ENCODE results near the gene LEMD2.
A peak's percentile ranks its signal among the peaks of the same experiment; 100 is the strongest.

The LEMD2 gene

GRCh38 chr6:33790910-33791309 lies 2.0 kb upstream of the LEMD2 start:
- H3K4me3 Mint-ChIP-seq: no peak overlapping the region
- H3K27me3 Mint-ChIP-seq: no peaks in the 10 kb centered on the region
- no peaks in the 10 kb centered on the region for H3K9me3 Mint-ChIP-seq
- peaks cover 31% of the 10 kb centered on the region for H3K4me1 Mint-ChIP-seq (ENCODE audit: low read depth)
- H3K27ac Mint-ChIP-seq: no peak overlapping the region
- peaks cover 5% of the 10 kb centered on the region for H3K36me3 Mint-ChIP-seq (ENCODE audit: low read depth)

GRCh38 chr6:33790379-33790778 lies 1.4 kb upstream of the LEMD2 start:
- no peak overlapping the region for H3K27ac Mint-ChIP-seq
- H3K9me3 Mint-ChIP-seq: no peaks in the 10 kb centered on the region
- no peaks in the 10 kb centered on the region for H3K27me3 Mint-ChIP-seq
- H3K4me1 Mint-ChIP-seq (ENCODE audit: low read depth): peaks cover 36% of the 10 kb centered on the region
- H3K4me3 Mint-ChIP-seq: peak overlapping the region; percentile 14
- H3K36me3 Mint-ChIP-seq (ENCODE audit: low read depth): peaks cover 8% of the 10 kb centered on the region

- Mint-ChIP-seq H3K4me3 (peak overlapping the region; percentile 84), H3K27me3 (no peaks in the 10 kb centered on the region), H3K27ac (peak overlapping the region; percentile 83)
Observed at GRCh38 chr6:33789550-33789895, 593 bp upstream of the LEMD2 start.

GRCh38 chr6:33787954-33788693 lies 806 bp downstream of the LEMD2 start:
- H3K27me3 Mint-ChIP-seq: no peaks in the 10 kb centered on the region
- H3K4me3 Mint-ChIP-seq: peak overlapping the region; percentile 96
- peaks cover 31% of the 10 kb centered on the region for H3K36me3 Mint-ChIP-seq (ENCODE audit: low read depth)
- peaks cover 51% of the 10 kb centered on the region for H3K4me1 Mint-ChIP-seq (ENCODE audit: low read depth)
- H3K27ac Mint-ChIP-seq: peak overlapping the region; percentile 98
- H3K9me3 Mint-ChIP-seq: no peaks in the 10 kb centered on the region

More at GRCh38 chr6:33789550-33789895, 593 bp upstream of the LEMD2 start:
- Mint-ChIP-seq H3K9me3 (no peaks in the 10 kb centered on the region), H3K4me1 (ENCODE audit: low read depth) (peaks cover 45% of the 10 kb centered on the region), H3K36me3 (ENCODE audit: low read depth) (peaks cover 17% of the 10 kb centered on the region)

GRCh38 chr6:33787346-33787953 lies 1.5 kb downstream of the LEMD2 start:
- Mint-ChIP-seq H3K36me3 (ENCODE audit: low read depth) (peaks cover 36% of the 10 kb centered on the region), H3K4me1 (ENCODE audit: low read depth) (peaks cover 51% of the 10 kb centered on the region), H3K27me3 (no peaks in the 10 kb centered on the region), H3K4me3 (peak overlapping the region; percentile 96), H3K9me3 (no peaks in the 10 kb centered on the region), H3K27ac (peak overlapping the region; percentile 98)

- Mint-ChIP-seq H3K4me1 (ENCODE audit: low read depth) (peaks cover 51% of the 10 kb centered on the region), H3K9me3 (no peaks in the 10 kb centered on the region), H3K27ac (peak overlapping the region; percentile 41), H3K27me3 (no peaks in the 10 kb centered on the region), H3K4me3 (peak overlapping the region; percentile 96), H3K36me3 (ENCODE audit: low read depth) (peaks cover 41% of the 10 kb centered on the region)
Observed at GRCh38 chr6:33786736-33787135, 2.2 kb downstream of the LEMD2 start.

- peak overlapping the region; percentile 38 for H3K27ac Mint-ChIP-seq
Observed at GRCh38 chr6:33785778-33786177, 3.2 kb downstream of the LEMD2 start.

GRCh38 chr6:33784787-33785186 lies 4.1 kb downstream of the LEMD2 start:
- Mint-ChIP-seq H3K4me1 (ENCODE audit: low read depth) (peaks cover 50% of the 10 kb centered on the region), H3K9me3 (no peaks in the 10 kb centered on the region), H3K4me3 (no peak overlapping the region), H3K27me3 (no peaks in the 10 kb centered on the region), H3K36me3 (ENCODE audit: low read depth) (peaks cover 56% of the 10 kb centered on the region), H3K27ac (peak overlapping the region; percentile 41)

More at GRCh38 chr6:33785778-33786177, 3.2 kb downstream of the LEMD2 start:
- Mint-ChIP-seq H3K27me3 (no peaks in the 10 kb centered on the region), H3K4me3 (peak overlapping the region; percentile 8), H3K36me3 (ENCODE audit: low read depth) (peaks cover 47% of the 10 kb centered on the region), H3K4me1 (ENCODE audit: low read depth) (peaks cover 51% of the 10 kb centered on the region), H3K9me3 (no peaks in the 10 kb centered on the region)

GRCh38 chr6:33783781-33784520 lies 5.0 kb downstream of the LEMD2 start:
- Mint-ChIP-seq H3K27ac (no peak overlapping the region), H3K4me1 (ENCODE audit: low read depth) (peaks cover 42% of the 10 kb centered on the region), H3K4me3 (no peak overlapping the region)

GRCh38 chr6:33782561-33782960 lies 6.4 kb downstream of the LEMD2 start:
- peaks cover 73% of the 10 kb centered on the region for H3K36me3 Mint-ChIP-seq (ENCODE audit: low read depth)
- no peak overlapping the region for H3K27ac Mint-ChIP-seq
- H3K4me1 Mint-ChIP-seq (ENCODE audit: low read depth): peaks cover 36% of the 10 kb centered on the region
- no peak overlapping the region for H3K4me3 Mint-ChIP-seq
- H3K27me3 Mint-ChIP-seq: no peaks in the 10 kb centered on the region
- H3K9me3 Mint-ChIP-seq: no peaks in the 10 kb centered on the region

More at GRCh38 chr6:33783781-33784520, 5.0 kb downstream of the LEMD2 start:
- no peaks in the 10 kb centered on the region for H3K9me3 Mint-ChIP-seq
- H3K36me3 Mint-ChIP-seq (ENCODE audit: low read depth): peaks cover 64% of the 10 kb centered on the region
- no peaks in the 10 kb centered on the region for H3K27me3 Mint-ChIP-seq

GRCh38 chr6:33781131-33781975 lies 7.6 kb downstream of the LEMD2 start:
- Mint-ChIP-seq H3K27me3 (no peaks in the 10 kb centered on the region), H3K4me3 (no peak overlapping the region), H3K36me3 (ENCODE audit: low read depth) (peaks cover 82% of the 10 kb centered on the region), H3K4me1 (ENCODE audit: low read depth) (peaks cover 24% of the 10 kb centered on the region), H3K27ac (no peak overlapping the region), H3K9me3 (no peaks in the 10 kb centered on the region)

GRCh38 chr6:33779895-33780294 lies 9.0 kb downstream of the LEMD2 start:
- no peaks in the 10 kb centered on the region for H3K27me3 Mint-ChIP-seq
- no peak overlapping the region for H3K27ac Mint-ChIP-seq
- peaks cover 9% of the 10 kb centered on the region for H3K4me1 Mint-ChIP-seq (ENCODE audit: low read depth)
- no peak overlapping the region for H3K4me3 Mint-ChIP-seq
- H3K9me3 Mint-ChIP-seq: no peaks in the 10 kb centered on the region
- H3K36me3 Mint-ChIP-seq (ENCODE audit: low read depth): peaks cover 82% of the 10 kb centered on the region

GRCh38 chr6:33779290-33779689 lies 9.6 kb downstream of the LEMD2 start:
- Mint-ChIP-seq H3K4me3 (no peak overlapping the region), H3K36me3 (ENCODE audit: low read depth) (peaks cover 80% of the 10 kb centered on the region), H3K27me3 (no peaks in the 10 kb centered on the region), H3K4me1 (ENCODE audit: low read depth) (peaks cover 5% of the 10 kb centered on the region), H3K9me3 (no peaks in the 10 kb centered on the region), H3K27ac (no peak overlapping the region)

- H3K36me3 Mint-ChIP-seq (ENCODE audit: low read depth): peaks cover 73% of the 10 kb centered on the region
- no peak overlapping the region for H3K4me3 Mint-ChIP-seq
- H3K27me3 Mint-ChIP-seq: no peaks in the 10 kb centered on the region
- no peaks in the 10 kb centered on the region for H3K9me3 Mint-ChIP-seq
- H3K4me1 Mint-ChIP-seq (ENCODE audit: low read depth): no peaks in the 10 kb centered on the region
- H3K27ac Mint-ChIP-seq: no peak overlapping the region
Observed at GRCh38 chr6:33778444-33779121, 10.3 kb downstream of the LEMD2 start.

Data from stimulated activated naive CD8-positive, alpha-beta T cell treated with anti-CD3 and anti-CD28 coated beads, Interleukin-15, Interleukin-2, amounts not matched to agents 100 ng/mL and 50 ng/mL, for 24 hours (primary cell).